PC-9 (cell line): Measurements from ENCODE around the gene CCDC136. TPM values are rescaled to one million over a fixed set of nuclear protein-coding genes. Genes with fewer than 3 reads are reported as not detected.

ENCODE experiments used
- BruUV-seq: library from RNA; stranded (reverse); fragments of 400-500 nt; replicated peaks from 2 replicates; lab custom pipeline; 2021; lab: Mats Ljungman, UMichigan
- CTCF ChIA-PET: fragments of 300-600 bp; sonication (Branson Sonifier 250); formaldehyde crosslinking; loops from one replicate; lab custom pipeline; 2022; ENCODE audit warnings: antibody characterized with exemption; lab: Charles Lee
- POLR2A ChIA-PET: fragments of 300-600 bp; sonication (Branson Sonifier 250); formaldehyde crosslinking; loops from one replicate; lab custom pipeline; 2022; ENCODE audit warnings: antibody characterized with exemption; ENCODE audit not compliant: unreplicated experiment; lab: Charles Lee
- DNase-seq, 2 experiments: peaks; one replicate each; pipeline versions ENCODE4 v3.0.0 to v3.0.0-alpha.2; 2015 to 2022; ENCODE audit warnings: mixed read lengths in 1 of 2
- H2AFZ ChIP-seq: fragments of 200-600 bp; sonication (generic); 2 replicates; pipeline ENCODE4 v1.8.1; 2017; ENCODE audit warnings: antibody characterized with exemption
- H3F3A ChIP-seq: fragments of 200-600 bp; sonication (generic); 2 replicates; pipeline ENCODE4 v1.8.1; 2017; ENCODE audit warnings: antibody characterized with exemption, mild to moderate bottlenecking, low read depth; ENCODE audit not compliant: insufficient read depth
- H3K27ac ChIP-seq: fragments of 200-600 bp; sonication (generic); 2 replicates; pipeline ENCODE4 v1.6.1; 2016; ENCODE audit warnings: mixed run types
- H3K27me3 ChIP-seq: fragments of 200-600 bp; sonication (generic); 2 replicates; pipeline ENCODE4 v1.6.1; 2016; ENCODE audit warnings: low read depth, mixed run types; ENCODE audit not compliant: insufficient read depth
- H3K36me3 ChIP-seq: fragments of 200-600 bp; sonication (generic); 2 replicates; pipeline ENCODE4 v1.6.1; 2016; ENCODE audit warnings: low read depth, mixed run types
- H3K4me1 ChIP-seq: fragments of 200-600 bp; sonication (generic); replicated peaks from 2 replicates; pipeline ENCODE4 v1.6.1; 2016; ENCODE audit warnings: mixed run types; ENCODE audit not compliant: insufficient read depth
- H3K4me2 ChIP-seq: fragments of 200-600 bp; sonication (generic); 2 replicates; pipeline ENCODE4 v1.6.1; 2017; ENCODE audit warnings: mixed run types
- H3K4me3 ChIP-seq: fragments of 200-600 bp; sonication (generic); 2 replicates; pipeline ENCODE4 v1.6.1; 2016; ENCODE audit warnings: mixed run types
- H3K79me2 ChIP-seq: fragments of 200-600 bp; sonication (generic); 2 replicates; pipeline ENCODE4 v1.6.1; 2017; ENCODE audit warnings: low read depth, mixed run types
- H3K9me2 ChIP-seq: fragments of 200-600 bp; sonication (generic); 2 replicates; pipeline ENCODE4 v1.8.1; 2017; ENCODE audit warnings: mild to moderate bottlenecking; ENCODE audit not compliant: insufficient read depth
- H3K9me3 ChIP-seq: fragments of 200-600 bp; sonication (generic); 2 replicates; pipeline ENCODE4 v1.8.1; 2016; ENCODE audit warnings: low read depth; ENCODE audit not compliant: insufficient read depth
- H4K20me1 ChIP-seq: fragments of 200-600 bp; sonication (generic); 2 replicates; pipeline ENCODE4 v1.8.1; 2017; ENCODE audit not compliant: insufficient read depth
- CTCF ChIP-seq: fragments of 200-600 bp; sonication (generic); conservative IDR thresholded peaks from 2 replicates; pipeline ENCODE4 v1.6.1; 2017; ENCODE audit warnings: mixed run types, antibody characterized with exemption, mild to moderate bottlenecking, moderate library complexity
- EZH2 ChIP-seq: fragments of 200-600 bp; sonication (generic); IDR thresholded peaks from 2 replicates; pipeline ENCODE4 v1.8.0; 2017; ENCODE audit warnings: antibody characterized with exemption, low read depth
- intact Hi-C: fragments of 100-400 bp; cut with micrococcal nuclease; formaldehyde crosslinking; loops from one replicate; pipeline ENCODE4 v1.10.0; 2022; ENCODE audit not compliant: unreplicated experiment
- total RNA-seq: library from RNA; stranded (reverse); gene quantifications from 2 replicates; pipeline ENCODE4 v1.2.3, GENCODE V29; 2021

CCDC136 gene
- total RNA-seq, 1 experiment from 2014 or later: 7.1 TPM

- Histone ChIP-seq H3K79me2 (no peaks in the 10 kb centered on the region), H3K36me3 (no peaks in the 10 kb centered on the region), H3K9me2 (no peaks in the 10 kb centered on the region), H4K20me1 (no peaks in the 10 kb centered on the region), H3K27me3 (no peaks in the 10 kb centered on the region), H3F3A (0 out of 2 replicates have a peak, but pooled peaks cover 2% of the 10 kb centered on the region), H3K4me1 (no peaks in the 10 kb centered on the region), H2AFZ (no peak overlapping the region), H3K4me3 (no peak overlapping the region), H3K4me2 (no peak overlapping the region), H3K9me3 (no peaks in the 10 kb centered on the region), H3K27ac (no peak overlapping the region)
- TF ChIP-seq CTCF (no peak), EZH2 (no peak)
- intact Hi-C loops: no loop called here
- DNase-seq: no peak
- BruUV-seq: no TSS peak
- ChIA-PET CTCF (interaction anchor here (0.7 kb wide), 1 partner anchor 33 kb away, joined by 5 read pairs; no protein-coding TSS in a partner anchor), POLR2A (no interaction called here)
These were observed 48.0 kb downstream of the CCDC136 start for GRCh38 chr7:128839751-128840177.

GRCh38 chr7:128840326-128841170, 48.8 kb downstream of the CCDC136 start:
- Histone ChIP-seq H3K36me3 (no peaks in the 10 kb centered on the region), H3K79me2 (no peaks in the 10 kb centered on the region), H3K27me3 (no peaks in the 10 kb centered on the region), H3F3A (no peaks in the 10 kb centered on the region), H2AFZ (no peak overlapping the region), H3K4me2 (no peak overlapping the region), H4K20me1 (no peaks in the 10 kb centered on the region), H3K27ac (no peak overlapping the region), H3K4me1 (no peaks in the 10 kb centered on the region), H3K9me3 (no peaks in the 10 kb centered on the region), H3K9me2 (no peaks in the 10 kb centered on the region), H3K4me3 (no peak overlapping the region)
- POLR2A ChIA-PET: no interaction called here
- intact Hi-C loops: no loop called here
- DNase-seq: no peak
- BruUV-seq: no TSS peak
- CTCF ChIA-PET: interaction anchor here (0.6 to 0.7 kb wide), 2 partner anchors 32 to 41 kb away, joined by 3 to 5 read pairs; no protein-coding TSS in a partner anchor
- TF ChIP-seq CTCF (no peak), EZH2 (no peak)

GRCh38 chr7:128841171-128841690, 49.5 kb downstream of the CCDC136 start:
- intact Hi-C loops: no loop called here
- no peaks in the 10 kb centered on the region for H4K20me1 ChIP-seq
- CTCF ChIA-PET: interaction anchor here (0.6 kb wide), 1 partner anchor 41 kb away, joined by 3 read pairs; no protein-coding TSS in a partner anchor

More at GRCh38 chr7:128841171-128841690, 49.5 kb downstream of the CCDC136 start:
- BruUV-seq: no TSS peak
- TF ChIP-seq CTCF (no peak), EZH2 (no peak)
- Histone ChIP-seq H3K27ac (no peak overlapping the region), H3K9me3 (no peaks in the 10 kb centered on the region), H3K79me2 (no peaks in the 10 kb centered on the region), H3K27me3 (no peaks in the 10 kb centered on the region), H3K4me3 (no peak overlapping the region), H2AFZ (no peak overlapping the region), H3K36me3 (no peaks in the 10 kb centered on the region), H3F3A (no peaks in the 10 kb centered on the region), H3K9me2 (no peaks in the 10 kb centered on the region), H3K4me2 (no peak overlapping the region), H3K4me1 (no peaks in the 10 kb centered on the region)
- no peak for DNase-seq
- POLR2A ChIA-PET: no interaction called here
